Measurements from ENCODE around the gene PPP1R9B.

Gene PPP1R9B

GRCh38 chr17:50161023-50161910 is 10.8 kb upstream of the PPP1R9B start:
- Mint-ChIP-seq H3K9me3 (no peaks in the 10 kb centered on the region), H3K36me3 (ENCODE audit: low read depth) (no peaks in the 10 kb centered on the region), H3K27ac (peak overlapping the region; percentile 69 to 92 (median 78)), H3K27me3 (ENCODE audit: low read depth) (no peaks in the 10 kb centered on the region), H3K4me3 (peak overlapping the region; percentile 86 to 88 (median 87)), H3K4me1 (peaks cover 29% of the 10 kb centered on the region)
- TF ChIP-seq CTCF (IDR thresholded peaks at IDR 0.05; ENCODE audit: unreplicated experiment in 3 of 3): peak; percentile 93 to 96 (median 95)

- H3K36me3 Mint-ChIP-seq (ENCODE audit: low read depth): no peaks in the 10 kb centered on the region
- H3K4me1 Mint-ChIP-seq: peaks cover 25% of the 10 kb centered on the region
- no peak overlapping the region for H3K4me3 Mint-ChIP-seq
- H3K27ac Mint-ChIP-seq: peak overlapping the region in 2 of 3 experiments; percentile 9 to 79
- no peaks in the 10 kb centered on the region for H3K27me3 Mint-ChIP-seq (ENCODE audit: low read depth)
- TF ChIP-seq CTCF (IDR thresholded peaks at IDR 0.05; ENCODE audit: unreplicated experiment in 3 of 3): no peak
- H3K9me3 Mint-ChIP-seq: no peaks in the 10 kb centered on the region
These were observed 7.4 kb upstream of the PPP1R9B start for GRCh38 chr17:50157891-50158290.

- Mint-ChIP-seq H3K9me3 (no peaks in the 10 kb centered on the region), H3K27ac (peak overlapping the region; percentile 92 to 99 (median 99)), H3K36me3 (ENCODE audit: low read depth) (no peaks in the 10 kb centered on the region), H3K4me3 (peak overlapping the region; percentile 48 to 81 (median 74)), H3K4me1 (peaks cover 18% of the 10 kb centered on the region), H3K27me3 (ENCODE audit: low read depth) (peaks cover 4% of the 10 kb centered on the region)
- TF ChIP-seq CTCF (IDR thresholded peaks at IDR 0.05; ENCODE audit: unreplicated experiment in 3 of 3): no peak
These were observed 4.8 kb upstream of the PPP1R9B start for GRCh38 chr17:50155115-50155819.

- H3K27me3 Mint-ChIP-seq (ENCODE audit: low read depth): peaks cover 4% of the 10 kb centered on the region
- peaks cover 18% of the 10 kb centered on the region for H3K4me1 Mint-ChIP-seq
- H3K9me3 Mint-ChIP-seq: no peaks in the 10 kb centered on the region
- TF ChIP-seq CTCF (IDR thresholded peaks at IDR 0.05; ENCODE audit: unreplicated experiment in 3 of 3): no peak
- peak overlapping the region; percentile 92 to 99 (median 99) for H3K27ac Mint-ChIP-seq
- H3K4me3 Mint-ChIP-seq: peak overlapping the region; percentile 48 to 81 (median 74)
- H3K36me3 Mint-ChIP-seq (ENCODE audit: low read depth): no peaks in the 10 kb centered on the region
These were observed 4.1 kb upstream of the PPP1R9B start for GRCh38 chr17:50154604-50155003.

- Mint-ChIP-seq H3K4me1 (peaks cover 18% of the 10 kb centered on the region), H3K27me3 (ENCODE audit: low read depth) (peaks cover 4% of the 10 kb centered on the region), H3K36me3 (ENCODE audit: low read depth) (no peaks in the 10 kb centered on the region), H3K27ac (peak overlapping the region; percentile 92 to 99 (median 99)), H3K4me3 (peak overlapping the region in 1 of 3 experiments; percentile 81), H3K9me3 (no peaks in the 10 kb centered on the region)
- TF ChIP-seq CTCF (IDR thresholded peaks at IDR 0.05; ENCODE audit: unreplicated experiment in 3 of 3): no peak
These were observed 3.4 kb upstream of the PPP1R9B start for GRCh38 chr17:50153650-50154575.

Data from nephron (organoid).